Panc1 (cell line): ENCODE measurements around the gene LHFPL3. TPM values are rescaled to one million over a fixed set of nuclear protein-coding genes. Genes with fewer than 3 reads are reported as not detected.

Experiments
- ATAC-seq: fragments of 200-7000 bp; cut with Tn5 transposase; 2 replicates; pipeline ENCODE4 v1.9.1; 2020; ENCODE audit warnings: mild to moderate bottlenecking, moderate library complexity
- BruUV-seq: library from RNA; stranded (reverse); fragments of 400-500 nt; replicated peaks from 2 replicates; lab custom pipeline; 2021; lab: Mats Ljungman, UMichigan
- CTCF ChIA-PET: fragments of 300-600 bp; sonication (Branson Sonifier 250); formaldehyde crosslinking; loops from one replicate; lab custom pipeline; 2022; ENCODE audit warnings: antibody characterized with exemption; lab: Charles Lee
- POLR2A ChIA-PET: fragments of 300-600 bp; sonication (Branson Sonifier 250); formaldehyde crosslinking; loops from one replicate; lab custom pipeline; 2022; ENCODE audit warnings: antibody characterized with exemption; lab: Charles Lee
- DNase-seq: peaks from one replicate; pipeline ENCODE4 v3.0.0-alpha.2; 2010; ENCODE audit warnings: low read depth, low spot score
- H3K27ac ChIP-seq: 2 replicates; pipeline ENCODE4 v1.5.1; 2011; ENCODE audit warnings: mild to moderate bottlenecking, low read length, inconsistent platforms
- H3K27me3 ChIP-seq: fragments of 200-500 bp; sonication (Bioruptor generic); 2 replicates; pipeline ENCODE4 v1.6.0; 2014; ENCODE audit warnings: low read length, inconsistent platforms; ENCODE audit not compliant: control insufficient read depth, insufficient read depth
- H3K36me3 ChIP-seq: fragments of 200-500 bp; sonication (Bioruptor generic); 2 replicates; pipeline ENCODE4 v1.5.1; 2014; ENCODE audit warnings: inconsistent platforms, mild to moderate bottlenecking, low read length, moderate library complexity; ENCODE audit not compliant: control insufficient read depth, insufficient read depth
- H3K4me1 ChIP-seq: 2 replicates; pipeline ENCODE4 v1.5.1; 2011; ENCODE audit warnings: inconsistent platforms, mild to moderate bottlenecking, low read length, moderate library complexity; ENCODE audit not compliant: control insufficient read depth, insufficient read depth
- H3K4me3 ChIP-seq, 2 experiments: 2 replicates each; pipeline ENCODE4 v1.5.1; 2011 to 2012; ENCODE audit warnings: low read depth in 2 of 2, low read length in 2 of 2, mild to moderate bottlenecking in 2 of 2, inconsistent platforms in 1 of 2, moderate library complexity in 1 of 2
- H3K9me3 ChIP-seq: fragments of 200-500 bp; sonication (Bioruptor generic); 2 replicates; pipeline ENCODE4 v1.5.1; 2014; ENCODE audit warnings: low read depth, mild to moderate bottlenecking, inconsistent platforms, low read length, moderate library complexity; ENCODE audit not compliant: control insufficient read depth, insufficient read depth
- CTCF ChIP-seq: fragments of 450-650 bp; IDR thresholded peaks from 2 replicates; pipeline ENCODE4 v1.5.1; 2017; ENCODE audit warnings: mild to moderate bottlenecking
- POLR2AphosphoS5 ChIP-seq: IDR thresholded peaks from 2 replicates; pipeline ENCODE4 v1.6.1; 2012; ENCODE audit warnings: mild to moderate bottlenecking, low read depth, low read length, moderate library complexity
- SIN3A ChIP-seq: IDR thresholded peaks from 2 replicates; pipeline ENCODE4 v1.6.1; 2012; ENCODE audit warnings: low read depth, mild to moderate bottlenecking, low read length, moderate library complexity, borderline replicate concordance; ENCODE audit not compliant: insufficient read depth
- TCF7L2 ChIP-seq: IDR thresholded peaks from 2 replicates; pipeline ENCODE4 v1.6.1; 2011; ENCODE audit warnings: mild to moderate bottlenecking, low read depth, low read length, inconsistent platforms
- in situ Hi-C: cut with HindIII; loops from 2 replicates; pipeline ENCODE4 v1.10.0; 2016; ENCODE audit warnings: low sequenced_read_pairs, low pct_unique_long_range_greater_than_20kb
- intact Hi-C: fragments of 100-400 bp; cut with micrococcal nuclease; formaldehyde crosslinking; loops from one replicate; pipeline ENCODE4 v1.10.0; 2022; ENCODE audit not compliant: unreplicated experiment
- total RNA-seq: library from RNA; stranded (reverse); gene quantifications from one replicate; pipeline ENCODE4 v1.2.1, GENCODE V29; 2021; ENCODE audit not compliant: unreplicated experiment
- TF ChIP-seq, protein P1 (sequence below), 2 experiments: IDR thresholded peaks; 2 replicates each; pipeline ENCODE4 v1.6.1; 2011 to 2012; ENCODE audit warnings: low read depth in 2 of 2, control low read depth in 1 of 2, low read length in 1 of 2, mild to moderate bottlenecking in 1 of 2, moderate library complexity in 1 of 2; ENCODE audit not compliant: insufficient read depth in 1 of 2

Gene LHFPL3
- total RNA-seq, 1 experiment from 2014 or later = not detected

- no peaks in the 10 kb centered on the region for H3K9me3 ChIP-seq
- BruUV-seq = no TSS peak
- 0 out of 2 replicates have a peak, but pooled peaks cover 3% of the 10 kb centered on the region for H3K4me1 ChIP-seq
- no peaks in the 10 kb centered on the region for H3K36me3 ChIP-seq
- no peak for ATAC-seq
- in situ Hi-C loops = no loop called here
- DNase-seq = no peak
- no peak for TF ChIP-seq CTCF
- TF ChIP-seq TCF7L2 = no peak
- no peak for TF ChIP-seq SIN3A
- TF ChIP-seq, protein P1, sequence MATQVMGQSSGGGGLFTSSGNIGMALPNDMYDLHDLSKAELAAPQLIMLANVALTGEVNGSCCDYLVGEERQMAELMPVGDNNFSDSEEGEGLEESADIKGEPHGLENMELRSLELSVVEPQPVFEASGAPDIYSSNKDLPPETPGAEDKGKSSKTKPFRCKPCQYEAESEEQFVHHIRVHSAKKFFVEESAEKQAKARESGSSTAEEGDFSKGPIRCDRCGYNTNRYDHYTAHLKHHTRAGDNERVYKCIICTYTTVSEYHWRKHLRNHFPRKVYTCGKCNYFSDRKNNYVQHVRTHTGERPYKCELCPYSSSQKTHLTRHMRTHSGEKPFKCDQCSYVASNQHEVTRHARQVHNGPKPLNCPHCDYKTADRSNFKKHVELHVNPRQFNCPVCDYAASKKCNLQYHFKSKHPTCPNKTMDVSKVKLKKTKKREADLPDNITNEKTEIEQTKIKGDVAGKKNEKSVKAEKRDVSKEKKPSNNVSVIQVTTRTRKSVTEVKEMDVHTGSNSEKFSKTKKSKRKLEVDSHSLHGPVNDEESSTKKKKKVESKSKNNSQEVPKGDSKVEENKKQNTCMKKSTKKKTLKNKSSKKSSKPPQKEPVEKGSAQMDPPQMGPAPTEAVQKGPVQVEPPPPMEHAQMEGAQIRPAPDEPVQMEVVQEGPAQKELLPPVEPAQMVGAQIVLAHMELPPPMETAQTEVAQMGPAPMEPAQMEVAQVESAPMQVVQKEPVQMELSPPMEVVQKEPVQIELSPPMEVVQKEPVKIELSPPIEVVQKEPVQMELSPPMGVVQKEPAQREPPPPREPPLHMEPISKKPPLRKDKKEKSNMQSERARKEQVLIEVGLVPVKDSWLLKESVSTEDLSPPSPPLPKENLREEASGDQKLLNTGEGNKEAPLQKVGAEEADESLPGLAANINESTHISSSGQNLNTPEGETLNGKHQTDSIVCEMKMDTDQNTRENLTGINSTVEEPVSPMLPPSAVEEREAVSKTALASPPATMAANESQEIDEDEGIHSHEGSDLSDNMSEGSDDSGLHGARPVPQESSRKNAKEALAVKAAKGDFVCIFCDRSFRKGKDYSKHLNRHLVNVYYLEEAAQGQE (IDR thresholded peaks at IDR 0.05; ENCODE audit: insufficient read depth in 1 of 2, low read depth in 2 of 2, low read length in 1 of 2) = no peak
- TF ChIP-seq POLR2AphosphoS5 = no peak
- intact Hi-C loops = no loop called here
- ChIA-PET CTCF (interaction anchor here (0.6 to 1.0 kb wide), 3 partner anchors 12 to 72 kb away, joined by 3 to 4 read pairs (median 3); no protein-coding TSS in a partner anchor), POLR2A (no interaction called here)
- no peak overlapping the region for H3K4me3 ChIP-seq
- H3K27me3 ChIP-seq = no peaks in the 10 kb centered on the region
- H3K27ac ChIP-seq = no peak overlapping the region
These were observed 598.2 kb downstream of the LHFPL3 start for GRCh38 chr7:104926601-104927041.

GRCh38 chr7:104927055-104927454 lies 598.7 kb downstream of the LHFPL3 start:
- no TSS peak for BruUV-seq
- Histone ChIP-seq H3K27ac (no peak overlapping the region), H3K9me3 (no peaks in the 10 kb centered on the region), H3K4me1 (0 out of 2 replicates have a peak, but pooled peaks cover 3% of the 10 kb centered on the region), H3K4me3 (no peak overlapping the region), H3K27me3 (no peaks in the 10 kb centered on the region), H3K36me3 (no peaks in the 10 kb centered on the region)
- TF ChIP-seq, protein P1 (IDR thresholded peaks at IDR 0.05; ENCODE audit: insufficient read depth in 1 of 2, low read depth in 2 of 2, low read length in 1 of 2) = no peak
- TF ChIP-seq SIN3A (no peak), TCF7L2 (no peak), CTCF (no peak), POLR2AphosphoS5 (no peak)
- in situ Hi-C loops (no loop called here), intact Hi-C loops (no loop called here)
- ChIA-PET POLR2A (interaction anchor here (0.6 kb wide), 1 partner anchor 86 kb away, joined by 4 read pairs; no protein-coding TSS in a partner anchor), CTCF (interaction anchor here (0.6 to 0.9 kb wide), 2 partner anchors 9 to 72 kb away, joined by 3 read pairs; no protein-coding TSS in a partner anchor)
- ATAC-seq = 0 out of 2 replicates have a peak, but pooled peaks have one; percentile 11
- no peak for DNase-seq
